NK-92 (cell line): Measurements from ENCODE around the gene ZNF579.
"Not testable (repeated sequence)": the region's sequence is repeated elsewhere in the genome, so short reads cannot be mapped to it uniquely, and the experiment has no call there.

Source experiments
- DNase-seq: peaks from one replicate; lab custom pipeline; 2025; ENCODE audit not compliant: unreplicated experiment; lab: John Stamatoyannopoulos, UW

Gene ZNF579

GRCh38 chr19:55541091-55541490 is 39.6 kb downstream of the ZNF579 start:
- no peak for DNase-seq

- DNase-seq, result no peak
Measured at GRCh38 chr19:55540619-55541018, 40.0 kb downstream of the ZNF579 start.

- DNase-seq, result no peak
Measured at GRCh38 chr19:55539090-55539984, 41.3 kb downstream of the ZNF579 start.

- DNase-seq, result no peak
Measured at GRCh38 chr19:55538132-55538531, 42.5 kb downstream of the ZNF579 start.

- DNase-seq, result no peak
Measured at GRCh38 chr19:55537741-55538111, 42.9 kb downstream of the ZNF579 start.

GRCh38 chr19:55536951-55537740 is 43.5 kb downstream of the ZNF579 start, which contains the start of gene SBK2:
SBK2 (minus strand) TSS chr19:55537133; CDS start chr19:55536294, 839 bp downstream.
- DNase-seq, result no peak

- DNase-seq, result no peak
Measured at GRCh38 chr19:55536366-55536765, 44.3 kb downstream of the ZNF579 start.

- no peak for DNase-seq
Measured at GRCh38 chr19:55535965-55536350, 44.7 kb downstream of the ZNF579 start.

- DNase-seq, result no peak
Measured at GRCh38 chr19:55535173-55535964, 45.3 kb downstream of the ZNF579 start.

GRCh38 chr19:55534280-55534679 is 46.4 kb downstream of the ZNF579 start:
- DNase-seq, result not testable (repeated sequence)

GRCh38 chr19:55530996-55531395 is 49.7 kb downstream of the ZNF579 start:
- DNase-seq, result no peak

GRCh38 chr19:55529636-55530234 is 50.9 kb downstream of the ZNF579 start:
- no peak for DNase-seq

- DNase-seq, result no peak
Measured at GRCh38 chr19:55528030-55528803, 52.4 kb downstream of the ZNF579 start.

GRCh38 chr19:55527197-55528029 is 53.2 kb downstream of the ZNF579 start:
- DNase-seq, result no peak
